AG04449 (cell line): Measurements from ENCODE around the gene PALLD.

Experiments used
- CTCF ChIA-PET: fragments of 350-600 bp; formaldehyde crosslinking; extraction: SDS; loops from one replicate; lab custom pipeline; 2021; ENCODE audit warnings: antibody characterized with exemption; lab: Yijun Ruan, JAX
- POLR2A ChIA-PET: fragments of 400-600, 350-600 bp; formaldehyde crosslinking; extraction: SDS; loops from one replicate; lab custom pipeline; 2020; ENCODE audit warnings: antibody characterized with exemption, inconsistent platforms; lab: Yijun Ruan, JAX
- DNase-seq: peaks from one replicate; pipeline ENCODE4 v3.0.0-alpha.2; 2010; ENCODE audit warnings: low read depth, low spot score
- H3K4me3 ChIP-seq: 2 replicates; pipeline ENCODE4 v1.5.1; 2011; ENCODE audit warnings: low read depth, mild to moderate bottlenecking, control low read depth, low read length
- CTCF ChIP-seq: IDR thresholded peaks from one replicate; pipeline ENCODE4 v1.5.1; 2011; ENCODE audit warnings: mild to moderate bottlenecking, moderate library complexity, low read length, control low read depth, inconsistent platforms; ENCODE audit not compliant: insufficient read depth; ENCODE audit errors: missing control alignments

The PALLD gene

GRCh38 chr4:168587411-168588125 lies 90.7 kb downstream of the PALLD start:
- no peak overlapping the region for H3K4me3 ChIP-seq
- no peak for DNase-seq
- no peak for TF ChIP-seq CTCF
- CTCF ChIA-PET = interaction anchor here (0.6 to 3.4 kb wide), 11 partner anchors 15 to 434 kb away, joined by 3 to 39 read pairs (median 5); no protein-coding TSS in a partner anchor
- POLR2A ChIA-PET = interaction anchor here (0.7 kb wide), 1 partner anchor 17 kb away, joined by 3 read pairs; no protein-coding TSS in a partner anchor

GRCh38 chr4:168588916-168589531 lies 92.2 kb downstream of the PALLD start:
- POLR2A ChIA-PET = no interaction called here
- H3K4me3 ChIP-seq = no peak overlapping the region
- no peak for TF ChIP-seq CTCF
- DNase-seq = no peak
- CTCF ChIA-PET = interaction anchor here (1.2 to 1.8 kb wide), 5 partner anchors 9 to 333 kb away, joined by 3 to 5 read pairs (median 4); no protein-coding TSS in a partner anchor

- POLR2A ChIA-PET = interaction anchor here (1.1 kb wide), 1 partner anchor 82 kb away, joined by 3 read pairs; no protein-coding TSS in a partner anchor
- H3K4me3 ChIP-seq = no peak overlapping the region
- TF ChIP-seq CTCF = no peak
- no peak for DNase-seq
- CTCF ChIA-PET = no interaction called here
Measured at GRCh38 chr4:168592676-168593075, 95.8 kb downstream of the PALLD start.

- TF ChIP-seq CTCF = no peak
- H3K4me3 ChIP-seq = no peak overlapping the region
- ChIA-PET CTCF (interaction anchor here (2.1 kb wide), 1 partner anchor 8 kb away, joined by 12 read pairs; no protein-coding TSS in a partner anchor), POLR2A (no interaction called here)
- no peak for DNase-seq
Measured at GRCh38 chr4:168593399-168593798, 96.5 kb downstream of the PALLD start.

GRCh38 chr4:168594121-168594520 lies 97.3 kb downstream of the PALLD start:
- CTCF ChIA-PET = interaction anchor here (2.1 kb wide), 1 partner anchor 9 kb away, joined by 12 read pairs; no protein-coding TSS in a partner anchor
- TF ChIP-seq CTCF = no peak
- no peak for DNase-seq
- POLR2A ChIA-PET = no interaction called here
- H3K4me3 ChIP-seq = no peak overlapping the region

GRCh38 chr4:168598191-168598590 lies 101.3 kb downstream of the PALLD start:
- CTCF ChIA-PET = interaction anchor here (1.0 to 1.5 kb wide), 2 partner anchors 9 to 13 kb away, joined by 3 to 5 read pairs; no protein-coding TSS in a partner anchor
- DNase-seq = no peak
- TF ChIP-seq CTCF = no peak
- POLR2A ChIA-PET = no interaction called here
- no peak overlapping the region for H3K4me3 ChIP-seq
